Stimulated activated CD8-positive, alpha-beta memory T cell treated with anti-CD3 and anti-CD28 coated beads, Interleukin-2, amount 100 ng/mL, for 1 hour (primary cell): Measurements from ENCODE around the gene CELF5.
"Not testable (repeated sequence)": the region's sequence is repeated elsewhere in the genome, so short reads cannot be mapped to it uniquely, and the experiment has no call there.

Experiments used
- DNase-seq, 2 donors: peaks; one replicate each; pipeline ENCODE4 v3.0.0-alpha.2; 2020; ENCODE audit warnings: low read depth in 2 of 2

The CELF5 gene

DNA sequence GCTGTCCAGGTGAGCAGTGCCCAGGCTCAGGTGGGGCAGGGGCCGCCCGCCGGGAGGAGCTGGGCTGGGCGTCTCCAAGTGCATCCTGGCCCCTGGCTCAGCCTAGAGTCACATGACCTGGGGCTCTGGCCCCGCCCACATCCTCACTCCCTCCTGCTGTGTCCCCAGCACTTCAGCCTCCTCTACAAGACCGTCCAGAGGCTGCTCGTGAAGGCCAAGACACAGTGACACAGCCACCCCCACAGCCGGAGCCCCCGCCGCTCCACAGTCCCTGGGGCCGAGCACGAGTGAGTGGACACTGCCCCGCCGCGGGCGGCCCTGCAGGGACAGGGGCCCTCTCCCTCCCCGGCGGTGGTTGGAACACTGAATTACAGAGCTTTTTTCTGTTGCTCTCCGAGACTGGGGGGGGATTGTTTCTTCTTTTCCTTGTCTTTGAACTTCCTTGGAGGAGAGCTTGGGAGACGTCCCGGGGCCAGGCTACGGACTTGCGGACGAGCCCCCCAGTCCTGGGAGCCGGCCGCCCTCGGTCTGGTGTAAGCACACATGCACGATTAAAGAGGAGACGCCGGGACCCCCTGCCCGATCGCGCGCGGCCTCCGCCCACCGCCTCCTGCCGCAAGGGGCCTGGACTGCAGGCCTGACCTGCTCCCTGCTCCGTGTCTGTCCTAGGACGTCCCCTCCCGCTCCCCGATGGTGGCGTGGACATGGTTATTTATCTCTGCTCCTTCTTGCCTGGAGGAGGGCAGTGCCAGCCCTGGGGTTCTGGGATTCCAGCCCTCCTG lies 16.8 kb upstream of the CELF5 start:
- DNase-seq = no peak

DNA sequence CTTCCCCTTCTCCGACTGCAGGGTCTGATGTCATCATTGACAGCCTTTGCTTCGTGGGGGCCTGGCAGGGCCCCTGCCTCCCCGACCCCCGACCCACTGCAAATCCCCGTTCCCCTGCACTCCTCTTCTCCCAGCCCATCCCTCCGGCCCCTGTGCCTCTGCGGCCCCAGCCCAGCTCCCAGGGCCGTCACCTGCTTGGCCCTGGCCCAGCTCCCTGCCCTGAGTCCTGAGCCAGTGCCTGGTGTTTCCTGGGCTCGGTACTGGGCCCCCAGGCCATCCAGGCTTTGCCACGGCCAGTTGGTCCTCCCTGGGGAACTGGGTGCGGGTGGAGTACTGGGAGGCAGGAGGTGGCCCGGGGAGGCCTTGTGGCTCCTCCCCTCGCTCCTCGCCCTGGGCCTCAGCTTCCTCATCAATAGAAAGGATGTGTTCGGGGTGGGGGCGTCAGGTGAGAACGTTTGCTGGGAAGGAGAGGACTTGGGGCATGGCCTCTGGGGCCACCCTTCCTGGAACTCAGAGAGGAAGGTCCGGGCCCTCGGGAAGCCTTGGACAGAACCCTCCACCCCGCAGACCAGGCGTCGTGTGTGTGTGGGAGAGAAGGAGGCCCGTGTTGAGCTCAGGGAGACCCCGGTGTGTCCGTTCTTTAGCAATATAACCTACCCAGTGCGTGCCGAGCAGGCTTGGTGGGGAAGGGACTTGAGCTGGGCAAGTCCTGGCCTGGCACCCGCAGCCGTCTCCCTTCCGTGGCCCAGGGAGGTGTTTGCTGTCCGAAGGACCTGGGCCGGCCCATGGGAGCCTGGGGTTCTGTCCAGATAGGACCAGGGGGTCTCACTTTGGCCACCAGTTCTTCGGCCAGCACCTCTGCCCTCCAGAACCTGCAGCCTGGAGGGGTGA lies 15.9 kb upstream of the CELF5 start:
- DNase-seq = no peak

- DNase-seq = peak; percentile 27 to 51
Observed at GRCh38 chr19:3210347-3211017, 14.0 kb upstream of the CELF5 start.

DNA sequence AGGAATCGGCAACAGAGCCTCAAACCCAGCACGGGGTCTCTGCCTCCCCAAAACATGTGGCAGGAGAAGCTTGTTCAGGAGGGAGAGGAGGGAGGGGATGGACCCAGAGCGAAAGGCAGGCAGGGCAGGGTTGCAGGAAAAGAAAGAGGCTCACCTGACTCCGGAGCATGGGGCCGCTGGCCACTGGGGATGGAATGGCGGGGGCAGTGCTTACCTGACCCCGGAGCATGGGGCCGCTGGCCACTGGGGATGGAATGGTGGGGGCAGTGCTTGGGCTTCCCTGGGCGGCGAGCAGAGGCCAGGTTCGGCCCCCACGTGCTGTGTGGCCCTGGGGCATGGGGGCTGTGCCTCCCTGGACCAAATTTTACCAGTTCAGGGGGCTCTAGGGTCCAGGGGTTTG lies 13.3 kb upstream of the CELF5 start:
- no peak for DNase-seq

- DNase-seq = no peak
Observed at GRCh38 chr19:3213159-3213558, 11.3 kb upstream of the CELF5 start.

DNA sequence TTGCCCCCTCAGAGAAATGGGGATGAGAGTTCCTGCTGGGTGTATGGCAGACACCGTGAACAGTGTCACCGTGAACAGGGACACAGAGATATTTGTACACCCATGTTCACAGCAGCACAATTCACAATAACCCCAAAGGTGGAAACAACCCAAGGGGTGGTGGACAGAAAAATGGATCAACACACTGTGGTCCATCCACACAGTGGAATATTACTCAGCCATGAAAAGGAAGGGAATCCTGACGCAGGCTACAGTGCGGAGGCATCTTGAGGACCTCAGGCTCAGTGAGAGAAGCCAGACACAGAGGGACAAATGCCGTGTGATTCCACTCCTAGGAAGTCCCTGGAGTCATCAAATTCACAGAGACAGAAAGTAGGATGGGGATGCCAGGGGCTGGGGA lies 7.6 kb upstream of the CELF5 start:
- no peak for DNase-seq

GRCh38 chr19:3220576-3220975 lies 3.9 kb upstream of the CELF5 start:
- no peak for DNase-seq

DNA sequence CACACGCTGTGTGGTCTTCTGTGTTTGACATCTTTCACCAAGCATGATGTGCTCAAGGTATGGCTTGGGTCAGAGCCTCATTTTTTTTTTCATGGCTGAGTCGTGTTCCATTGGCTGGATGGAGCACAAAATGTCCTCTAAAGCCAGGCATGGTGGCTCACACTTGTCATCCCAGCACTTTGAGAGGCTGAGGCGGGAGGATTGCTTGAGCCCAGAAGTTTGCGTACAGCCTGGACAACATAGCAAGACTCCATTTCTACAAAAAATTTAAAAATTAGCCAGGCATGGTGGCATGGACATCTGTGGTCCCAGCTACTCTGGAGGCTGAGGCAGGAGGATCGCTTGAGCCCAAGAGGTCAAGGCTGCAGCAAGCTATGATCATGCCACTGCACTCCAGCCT lies 2.9 kb upstream of the CELF5 start:
- DNase-seq = not testable (repeated sequence)

GRCh38 chr19:3222709-3223108 lies 1.8 kb upstream of the CELF5 start:
- DNase-seq = no peak

- DNase-seq = no peak
Observed at GRCh38 chr19:3225169-3225485, 666 bp downstream of the CELF5 start.

DNA sequence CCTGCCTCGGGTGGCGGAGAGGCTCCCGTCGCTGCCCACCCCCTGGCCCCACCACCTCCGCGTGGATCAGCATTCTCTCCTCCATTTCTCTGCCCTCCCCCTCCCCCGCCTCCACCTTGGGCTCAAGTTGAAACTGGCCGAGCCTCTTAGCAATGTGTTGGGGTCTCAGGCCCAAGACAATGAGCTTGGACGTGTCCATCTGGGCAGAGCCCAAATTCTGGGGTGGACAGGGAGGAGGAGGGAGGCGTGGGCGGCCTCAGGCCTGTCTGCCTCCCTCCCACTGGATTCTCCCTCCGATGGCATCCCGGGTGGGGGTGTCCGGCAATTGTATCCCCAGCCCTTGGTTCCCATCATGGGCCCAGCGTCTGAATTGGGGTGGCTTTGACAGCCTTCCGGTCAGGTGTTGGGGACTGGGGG lies 1.2 kb downstream of the CELF5 start:
- DNase-seq = no peak

DNA sequence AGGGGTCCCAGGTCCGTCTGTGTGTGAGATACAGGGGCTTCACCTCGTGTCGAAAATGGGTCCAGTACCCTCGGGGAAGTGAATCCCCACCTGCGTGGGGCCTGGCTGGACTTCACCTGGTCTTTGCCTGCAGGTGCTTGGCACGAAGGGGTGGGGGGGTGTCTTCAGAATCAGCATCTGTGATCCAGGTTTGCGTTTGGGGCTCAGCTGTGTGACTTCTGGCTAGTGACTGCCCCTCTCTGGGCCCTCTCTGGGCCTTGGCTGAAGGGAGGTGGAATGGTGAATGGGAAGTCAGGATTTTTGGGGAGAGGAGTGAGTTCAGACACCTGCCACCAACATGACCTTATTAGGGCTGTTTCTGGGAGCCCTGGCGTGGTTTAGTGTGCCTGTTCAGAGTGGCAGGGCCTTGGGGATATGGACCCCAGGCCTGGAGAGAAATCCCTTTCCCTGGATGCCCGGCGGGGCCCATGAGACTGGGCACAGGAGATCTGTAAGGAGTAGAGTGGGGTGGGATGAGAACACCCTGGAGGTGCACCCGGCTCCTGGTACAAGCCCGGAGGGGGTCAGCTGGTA lies 2.7 kb downstream of the CELF5 start:
- DNase-seq = no peak

GRCh38 chr19:3229346-3229743 lies 4.9 kb downstream of the CELF5 start:
- DNase-seq = no peak

DNA sequence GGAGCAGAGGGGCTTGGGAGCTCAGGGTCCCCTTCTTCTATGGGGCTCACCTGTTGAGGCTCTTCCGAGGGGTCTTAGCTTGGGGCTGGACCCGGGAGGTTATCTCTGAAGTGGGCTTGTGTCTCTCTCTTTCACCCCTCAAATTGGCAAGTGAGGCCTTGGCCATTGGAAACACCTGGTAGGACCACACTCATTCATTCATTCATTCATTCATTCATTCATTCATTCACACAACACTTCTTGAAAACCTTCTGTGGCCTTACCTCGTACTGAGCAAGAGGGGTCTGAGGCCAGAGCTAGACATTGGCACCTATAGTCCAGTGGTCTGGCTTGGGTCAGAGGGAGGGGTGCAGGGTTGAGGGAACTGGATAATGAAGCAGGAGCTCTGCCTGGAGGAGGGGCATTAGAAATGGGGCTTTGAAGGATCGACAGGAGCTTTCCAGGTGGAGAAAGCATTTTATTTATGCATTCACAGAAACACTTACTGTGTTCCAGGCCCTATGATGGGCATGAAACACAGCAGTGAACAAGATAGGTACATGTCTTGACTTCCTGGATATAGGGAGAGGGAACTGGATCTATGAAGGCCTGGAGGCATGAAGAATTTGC lies 5.5 kb downstream of the CELF5 start:
- no peak for DNase-seq

DNA sequence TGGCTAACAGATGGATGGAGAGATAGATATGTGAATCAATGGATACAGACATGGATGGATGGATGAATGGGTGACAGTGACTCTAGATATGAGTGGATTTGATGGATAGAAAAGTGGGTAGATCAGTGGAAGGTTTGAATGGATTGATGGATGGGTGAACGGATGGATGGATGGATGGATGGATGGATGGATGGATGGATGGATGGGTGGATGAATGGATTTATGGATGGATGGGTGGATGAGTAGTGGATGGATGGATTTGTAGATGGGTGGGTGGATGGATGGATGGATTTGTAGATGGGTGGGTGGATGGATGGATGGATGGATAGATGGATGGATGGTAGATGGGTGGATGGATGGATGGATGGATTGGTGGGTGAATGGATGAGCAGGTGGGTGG lies 6.8 kb downstream of the CELF5 start:
- DNase-seq = no peak

GRCh38 chr19:3233116-3233515 lies 8.7 kb downstream of the CELF5 start:
- DNase-seq = no peak

DNA sequence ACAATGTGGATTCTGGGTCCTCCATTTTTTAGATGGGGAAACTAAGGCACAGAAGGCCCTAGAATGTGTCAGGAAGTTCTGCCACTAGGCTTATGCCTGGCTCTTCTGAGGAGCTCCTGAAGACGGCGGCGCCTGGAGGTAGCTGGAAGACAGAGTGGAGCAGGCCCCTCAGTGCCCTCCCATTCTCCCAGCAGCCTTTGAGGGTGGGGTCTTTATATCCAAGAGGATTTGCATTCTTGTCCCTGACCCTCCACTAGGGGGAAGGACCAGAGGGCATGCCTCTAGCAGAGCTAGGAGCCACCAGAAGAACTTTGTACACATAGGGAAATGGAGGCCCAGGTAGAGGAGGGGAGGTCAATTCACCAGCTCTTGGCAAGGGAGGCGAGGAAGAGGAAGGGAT lies 9.4 kb downstream of the CELF5 start:
- no peak for DNase-seq

- no peak for DNase-seq
Observed at GRCh38 chr19:3234800-3235199, 10.3 kb downstream of the CELF5 start.

GRCh38 chr19:3235604-3236003 lies 11.1 kb downstream of the CELF5 start:
- DNase-seq = not testable (repeated sequence)

DNA sequence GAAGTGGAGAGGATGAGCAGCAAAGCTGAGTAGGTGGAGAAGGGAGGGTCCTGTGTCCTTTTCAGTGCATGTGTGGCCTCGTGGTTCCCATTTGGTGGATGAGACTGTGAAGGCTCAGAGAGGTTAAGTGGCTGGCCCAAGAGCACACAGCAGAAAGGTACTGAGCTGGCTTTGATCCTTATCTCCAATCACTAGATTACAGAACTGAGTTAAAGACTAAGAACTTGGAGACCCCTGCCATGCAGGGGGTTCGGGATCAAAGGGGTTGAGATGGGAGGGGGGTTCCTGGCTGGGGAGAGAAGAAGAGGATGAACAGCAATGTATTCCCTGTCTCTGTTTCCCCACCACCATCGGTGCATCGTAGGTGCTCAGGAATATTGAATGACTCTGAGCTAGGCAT lies 11.8 kb downstream of the CELF5 start:
- DNase-seq = no peak

DNA sequence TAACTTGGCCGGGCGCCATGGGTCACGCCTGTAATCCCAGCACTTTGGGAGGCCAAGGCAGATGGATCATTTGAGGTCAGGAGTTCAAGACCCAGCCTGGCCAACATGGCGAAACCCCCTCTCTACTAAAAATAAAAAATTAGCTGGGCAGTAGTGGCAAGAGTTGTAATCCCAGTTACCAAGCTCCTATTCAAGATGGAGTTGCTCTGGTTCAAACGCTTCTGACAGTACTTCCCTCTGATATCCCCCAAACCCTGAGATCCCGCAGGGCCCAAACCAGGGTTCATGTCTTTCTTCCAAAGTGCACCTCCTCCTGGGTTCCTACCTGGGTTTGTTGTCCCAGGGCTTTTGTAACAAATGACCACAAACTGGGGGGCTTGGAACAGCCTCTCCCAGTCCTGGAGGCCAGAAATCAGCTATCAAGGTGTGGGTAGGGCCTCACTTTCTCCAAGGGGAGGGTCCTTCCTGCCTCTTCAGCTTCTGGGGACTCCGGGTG lies 13.7 kb downstream of the CELF5 start:
- DNase-seq = no peak

- no peak for DNase-seq
Observed at GRCh38 chr19:3239367-3239766, 14.9 kb downstream of the CELF5 start.
